Upper lobe of left lung (tissue), 6 donors: Measurements from ENCODE around the gene ACAD9. TPM values are rescaled to one million over a fixed set of nuclear protein-coding genes. Genes with fewer than 3 reads are reported as not detected.

Experiments
- ATAC-seq, 2 donors: fragments of 200-7000 bp; cut with Tn5 transposase; one replicate each; pipeline ENCODE4 v1.9.1; 2022; ENCODE audit warnings: mild to moderate bottlenecking in 2 of 2, moderate library complexity in 2 of 2; ENCODE audit not compliant: low FRiP score in 2 of 2
- DNase-seq, 2 donors: peaks; one replicate each; pipeline ENCODE4 v3.0.0-alpha.2; 2019 to 2020
- H3K27ac ChIP-seq, 4 donors: fragments of 200-600 bp; sonication (generic); one replicate each; pipeline ENCODE4 v1.5.1; 2016 to 2019
- H3K27me3 ChIP-seq, 4 donors: fragments of 200-600 bp; sonication (generic); one replicate each; pipeline ENCODE4 v1.5.1; 2017 to 2019
- H3K36me3 ChIP-seq, 4 donors: fragments of 200-600 bp; sonication (generic); one replicate each; pipeline ENCODE4 v1.5.1; 2016 to 2019
- H3K4me1 ChIP-seq, 4 donors: fragments of 200-600 bp; sonication (generic); one replicate each; pipeline ENCODE4 v1.5.1; 2018 to 2019
- H3K4me3 ChIP-seq, 4 donors: fragments of 200-600 bp; sonication (generic); one replicate each; pipeline ENCODE4 v1.5.1; 2017 to 2019; ENCODE audit warnings: mild to moderate bottlenecking in 2 of 4, moderate library complexity in 1 of 4
- H3K9me3 ChIP-seq, 4 donors: fragments of 200-600 bp; sonication (generic); one replicate each; pipeline ENCODE4 v1.5.1; 2018 to 2019
- EP300 ChIP-seq, 4 donors: sonication (generic); formaldehyde crosslinking; IDR thresholded peaks; one replicate each; pipeline ENCODE4 v1.5.1; 2017; ENCODE audit warnings: antibody characterized with exemption in 4 of 4, control low read depth in 2 of 4
- POLR2A ChIP-seq, 4 donors: fragments of 450-650 bp; IDR thresholded peaks; one replicate each; pipeline ENCODE4 v1.5.1; 2016 to 2017; ENCODE audit warnings: antibody characterized with exemption in 4 of 4, mild to moderate bottlenecking in 2 of 4
- POLR2AphosphoS5 ChIP-seq, 2 donors: sonication (generic); formaldehyde crosslinking; IDR thresholded peaks; one replicate each; pipeline ENCODE4 v1.5.1; 2017; ENCODE audit warnings: antibody characterized with exemption in 2 of 2
- WGBS, 2 donors: methylation state at CpG; one replicate each; pipeline ENCODE4 v1.1.5; 2017 to 2018; 5-methylcytosine and 5-hydroxymethylcytosine counted together
- total RNA-seq, 6 donors: library from RNA; depleted of rRNA in 4 of 6; stranded (reverse); fragments of >200 nt in 4 of 6; gene quantifications; one replicate each; pipeline versions ENCODE4 v1.1.0 to v1.2.1, GENCODE V29; 2016 to 2021
- TF ChIP-seq, protein P1 (sequence below), 6 experiments: fragments of 450-650 bp in 4 of 6; fragments of 200-600 bp in 2 of 6; sonication (generic) in 2 of 6; IDR thresholded peaks; one replicate each; pipeline ENCODE4 v1.5.1; 2016 to 2019; ENCODE audit warnings: antibody characterized with exemption in 6 of 6
- donor health status: DM: no; HTN: no; CAD: no; lungs with moderate emphysema.
- donor health status: DM: no; HTN: yes; CAD: no; lungs with severe emphysema.

The ACAD9 gene
- total RNA-seq, 6 donors from 2014 or later = 32.5 to 80.7 (median 44.0) TPM

DNA sequence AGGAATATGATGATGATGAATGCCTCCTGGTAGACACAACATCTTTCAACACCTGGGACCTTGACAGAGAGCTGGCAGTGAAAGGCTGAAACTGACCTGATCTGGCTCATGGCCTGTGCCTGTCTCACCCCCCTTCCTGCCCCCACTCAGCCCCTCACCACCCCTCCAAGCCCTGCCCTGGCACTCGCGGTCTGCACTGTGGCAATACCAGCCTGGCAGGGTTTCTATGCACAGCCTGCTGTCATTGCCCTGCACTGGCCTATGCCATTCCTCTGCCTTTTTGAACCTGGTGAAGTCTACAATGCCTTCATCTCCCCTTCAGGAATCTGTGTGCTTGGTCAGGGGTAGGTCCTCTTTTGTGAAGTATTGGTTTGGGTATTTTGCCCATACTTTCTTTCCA lies 56.5 kb downstream of the ACAD9 start:
- WGBS, 2 donors = 67 to 92% methylated on average over 2 of the region's 2 CpGs
- DNase-seq (no peak), ATAC-seq (no peak)
- no peaks in the 10 kb centered on the region for H3K36me3 ChIP-seq
- H3K9me3 ChIP-seq = no peaks in the 10 kb centered on the region
- H3K27me3 ChIP-seq = no peaks in the 10 kb centered on the region
- H3K27ac ChIP-seq = no peak overlapping the region
- TF ChIP-seq POLR2AphosphoS5 (IDR thresholded peaks at IDR 0.05) (no peak), POLR2A (IDR thresholded peaks at IDR 0.05) (no peak), EP300 (IDR thresholded peaks at IDR 0.05) (no peak)
- TF ChIP-seq, protein P1, sequence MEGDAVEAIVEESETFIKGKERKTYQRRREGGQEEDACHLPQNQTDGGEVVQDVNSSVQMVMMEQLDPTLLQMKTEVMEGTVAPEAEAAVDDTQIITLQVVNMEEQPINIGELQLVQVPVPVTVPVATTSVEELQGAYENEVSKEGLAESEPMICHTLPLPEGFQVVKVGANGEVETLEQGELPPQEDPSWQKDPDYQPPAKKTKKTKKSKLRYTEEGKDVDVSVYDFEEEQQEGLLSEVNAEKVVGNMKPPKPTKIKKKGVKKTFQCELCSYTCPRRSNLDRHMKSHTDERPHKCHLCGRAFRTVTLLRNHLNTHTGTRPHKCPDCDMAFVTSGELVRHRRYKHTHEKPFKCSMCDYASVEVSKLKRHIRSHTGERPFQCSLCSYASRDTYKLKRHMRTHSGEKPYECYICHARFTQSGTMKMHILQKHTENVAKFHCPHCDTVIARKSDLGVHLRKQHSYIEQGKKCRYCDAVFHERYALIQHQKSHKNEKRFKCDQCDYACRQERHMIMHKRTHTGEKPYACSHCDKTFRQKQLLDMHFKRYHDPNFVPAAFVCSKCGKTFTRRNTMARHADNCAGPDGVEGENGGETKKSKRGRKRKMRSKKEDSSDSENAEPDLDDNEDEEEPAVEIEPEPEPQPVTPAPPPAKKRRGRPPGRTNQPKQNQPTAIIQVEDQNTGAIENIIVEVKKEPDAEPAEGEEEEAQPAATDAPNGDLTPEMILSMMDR (IDR thresholded peaks at IDR 0.05) = no peak
- no peaks in the 10 kb centered on the region for H3K4me1 ChIP-seq
- no peak overlapping the region for H3K4me3 ChIP-seq

GRCh38 chr3:128936341-128936740 lies 56.9 kb downstream of the ACAD9 start:
- no peak for ATAC-seq
- H3K27ac ChIP-seq = no peak overlapping the region
- H3K36me3 ChIP-seq = no peaks in the 10 kb centered on the region
- no peaks in the 10 kb centered on the region for H3K4me1 ChIP-seq
- H3K9me3 ChIP-seq = no peaks in the 10 kb centered on the region
- no peak overlapping the region for H3K4me3 ChIP-seq
- 69 to 79% methylated on average over 4 of the region's 4 CpGs for WGBS, 2 donors
- DNase-seq = no peak
- TF ChIP-seq EP300 (IDR thresholded peaks at IDR 0.05) = no peak
- no peak for TF ChIP-seq POLR2AphosphoS5 (IDR thresholded peaks at IDR 0.05)
- TF ChIP-seq POLR2A (IDR thresholded peaks at IDR 0.05) = no peak
- TF ChIP-seq, protein P1 (IDR thresholded peaks at IDR 0.05) = no peak
- no peaks in the 10 kb centered on the region for H3K27me3 ChIP-seq

DNA sequence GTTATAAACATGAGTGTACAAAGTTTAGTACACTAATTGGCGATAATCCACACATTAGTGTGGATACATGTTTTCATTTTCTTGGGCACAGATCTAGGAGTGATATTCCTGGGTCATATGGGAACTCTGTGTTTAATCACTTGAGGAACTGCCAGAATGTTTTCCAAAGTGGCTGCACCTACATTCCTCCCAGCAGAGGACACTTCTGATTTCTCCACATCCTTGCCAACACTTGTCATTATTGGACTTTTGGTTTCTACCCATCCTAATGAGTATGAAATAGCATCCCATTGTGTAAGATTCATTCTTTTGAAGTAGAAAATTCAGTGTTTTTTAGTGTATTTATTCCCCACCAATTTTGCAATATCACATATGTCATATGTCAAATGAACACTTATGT lies 60.8 kb downstream of the ACAD9 start:
- H3K27me3 ChIP-seq = no peaks in the 10 kb centered on the region
- DNase-seq (no peak), ATAC-seq (no peak)
- TF ChIP-seq POLR2A (IDR thresholded peaks at IDR 0.05) (no peak), POLR2AphosphoS5 (IDR thresholded peaks at IDR 0.05) (no peak), EP300 (IDR thresholded peaks at IDR 0.05) (no peak)
- TF ChIP-seq, protein P1 (IDR thresholded peaks at IDR 0.05) = no peak
- H3K4me3 ChIP-seq = no peak overlapping the region
- WGBS, 2 donors = 95% methylated on average over 1 of the region's 1 CpG
- H3K36me3 ChIP-seq = no peaks in the 10 kb centered on the region
- H3K4me1 ChIP-seq = no peaks in the 10 kb centered on the region
- no peak overlapping the region for H3K27ac ChIP-seq
- H3K9me3 ChIP-seq = no peaks in the 10 kb centered on the region

DNA sequence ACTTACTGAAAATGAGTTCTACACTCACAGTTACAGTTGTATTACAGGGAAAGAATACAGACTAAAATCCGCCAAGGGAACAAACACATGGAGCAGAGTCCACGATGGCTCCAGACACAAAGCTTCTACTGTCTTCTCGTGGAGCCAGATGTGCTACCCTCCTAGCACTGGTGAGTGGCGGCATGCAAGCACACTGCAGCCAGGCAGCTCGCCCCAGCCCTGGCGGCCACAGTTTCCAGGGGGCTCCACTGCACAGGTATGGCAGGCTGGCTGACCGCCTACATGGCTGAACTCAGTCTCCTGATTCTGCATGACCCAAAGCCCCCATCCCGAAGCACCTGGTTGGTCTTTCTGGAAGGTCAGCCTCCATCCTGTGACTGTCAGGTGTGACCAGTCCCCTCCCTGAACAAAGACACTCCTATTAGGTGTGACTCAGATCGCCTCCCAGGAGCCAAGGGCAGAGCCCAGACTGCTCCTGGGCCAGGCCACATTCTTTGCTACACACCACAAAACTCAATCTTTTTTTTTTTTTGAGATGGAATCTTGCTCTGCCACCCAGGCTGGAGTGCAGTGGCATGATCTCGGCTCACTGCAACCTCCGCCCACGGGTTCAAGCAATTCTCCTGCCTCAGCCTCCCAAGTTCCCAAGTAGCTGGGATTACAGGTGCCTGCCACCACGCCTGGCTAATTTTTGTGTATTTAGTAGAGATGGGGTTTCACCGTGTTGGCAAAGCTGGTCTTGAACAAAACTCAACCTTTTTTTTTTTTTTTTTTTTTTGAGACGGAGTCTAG lies 62.9 kb downstream of the ACAD9 start:
- WGBS, 2 donors = 76 to 88% methylated on average over 10 to 15 of the region's 15 CpGs
- ATAC-seq = no peak
- no peaks in the 10 kb centered on the region for H3K9me3 ChIP-seq

More for the DNA sequence above, 62.9 kb downstream of the ACAD9 start:
- H3K4me3 ChIP-seq = no peak overlapping the region
- H3K27ac ChIP-seq = no peak overlapping the region
- no peaks in the 10 kb centered on the region for H3K27me3 ChIP-seq
- H3K4me1 ChIP-seq = no peaks in the 10 kb centered on the region
- no peaks in the 10 kb centered on the region for H3K36me3 ChIP-seq
- TF ChIP-seq, protein P1 (IDR thresholded peaks at IDR 0.05) = no peak
- TF ChIP-seq POLR2A (IDR thresholded peaks at IDR 0.05) (no peak), EP300 (IDR thresholded peaks at IDR 0.05) (no peak), POLR2AphosphoS5 (IDR thresholded peaks at IDR 0.05) (no peak)
- peak in 1 of 2 donors; percentile 58 for DNase-seq
